MCF 10A (cell line): ENCODE measurements around the gene PLCB1. TPM values are rescaled to one million over a fixed set of nuclear protein-coding genes. Genes with fewer than 3 reads are reported as not detected.
A peak's percentile ranks its signal among the peaks of the same experiment; 100 is the strongest.

ENCODE experiments used
- BruUV-seq: library from RNA; stranded (reverse); fragments of 400-500 nt; replicated peaks from 2 replicates; lab custom pipeline; 2021; lab: Mats Ljungman, UMichigan
- CTCF ChIA-PET: fragments of 300-600 bp; sonication (Branson Sonifier 250); formaldehyde crosslinking; extraction: SDS; loops from one replicate; lab custom pipeline; 2021; ENCODE audit warnings: antibody characterized with exemption, inconsistent platforms; lab: Yijun Ruan, JAX
- POLR2A ChIA-PET: fragments of 300-600, 350-650 bp; sonication (Branson Sonifier 250); formaldehyde crosslinking; extraction: SDS; loops from one replicate; lab custom pipeline; 2020; ENCODE audit warnings: antibody characterized with exemption, inconsistent platforms; lab: Yijun Ruan, JAX
- DNase-seq: peaks from one replicate; pipeline ENCODE4 v3.0.0-alpha.2; 2018; ENCODE audit not compliant: unreplicated experiment
- H3K27ac Mint-ChIP-seq: one replicate; pipeline ENCODE4 v1.8.0; 2022; ENCODE audit warnings: mild to moderate bottlenecking, low read depth, mixed read lengths; ENCODE audit not compliant: unreplicated experiment
- H3K27me3 Mint-ChIP-seq: one replicate; pipeline ENCODE4 v1.8.0; 2022; ENCODE audit warnings: mixed read lengths; ENCODE audit not compliant: insufficient read depth, unreplicated experiment
- H3K36me3 Mint-ChIP-seq: one replicate; pipeline ENCODE4 v1.8.0; 2022; ENCODE audit warnings: mild to moderate bottlenecking, moderate library complexity, mixed read lengths; ENCODE audit not compliant: insufficient read depth, unreplicated experiment
- H3K4me1 Mint-ChIP-seq: one replicate; pipeline ENCODE4 v1.8.0; 2022; ENCODE audit warnings: mixed read lengths; ENCODE audit not compliant: insufficient read depth, unreplicated experiment
- H3K4me3 Mint-ChIP-seq: one replicate; pipeline ENCODE4 v1.8.0; 2022; ENCODE audit warnings: mild to moderate bottlenecking, moderate library complexity, mixed read lengths; ENCODE audit not compliant: unreplicated experiment
- H3K9me3 Mint-ChIP-seq: one replicate; pipeline ENCODE4 v1.8.0; 2022; ENCODE audit warnings: mixed read lengths; ENCODE audit not compliant: unreplicated experiment
- intact Hi-C: fragments of 100-400 bp; cut with micrococcal nuclease; formaldehyde crosslinking; loops from 2 replicates; pipeline ENCODE4 v1.14.1; 2022
- total RNA-seq: library from RNA; stranded (reverse); gene quantifications from 2 replicates; pipeline ENCODE4 v1.2.3, GENCODE V29; 2022
- TF ChIP-seq, protein P1 (sequence below): fragments of 200-600 bp; IDR thresholded peaks from one replicate; pipeline ENCODE4 v1.8.0; 2022; ENCODE audit warnings: antibody characterized with exemption, mild to moderate bottlenecking; ENCODE audit not compliant: unreplicated experiment

Gene PLCB1
- total RNA-seq, 1 experiment from 2014 or later, result 5.9 TPM

- peaks cover 12% of the 10 kb centered on the region for H3K27me3 Mint-ChIP-seq
- H3K36me3 Mint-ChIP-seq, result no peaks in the 10 kb centered on the region
- H3K27ac Mint-ChIP-seq, result no peak overlapping the region
- TF ChIP-seq, protein P1, sequence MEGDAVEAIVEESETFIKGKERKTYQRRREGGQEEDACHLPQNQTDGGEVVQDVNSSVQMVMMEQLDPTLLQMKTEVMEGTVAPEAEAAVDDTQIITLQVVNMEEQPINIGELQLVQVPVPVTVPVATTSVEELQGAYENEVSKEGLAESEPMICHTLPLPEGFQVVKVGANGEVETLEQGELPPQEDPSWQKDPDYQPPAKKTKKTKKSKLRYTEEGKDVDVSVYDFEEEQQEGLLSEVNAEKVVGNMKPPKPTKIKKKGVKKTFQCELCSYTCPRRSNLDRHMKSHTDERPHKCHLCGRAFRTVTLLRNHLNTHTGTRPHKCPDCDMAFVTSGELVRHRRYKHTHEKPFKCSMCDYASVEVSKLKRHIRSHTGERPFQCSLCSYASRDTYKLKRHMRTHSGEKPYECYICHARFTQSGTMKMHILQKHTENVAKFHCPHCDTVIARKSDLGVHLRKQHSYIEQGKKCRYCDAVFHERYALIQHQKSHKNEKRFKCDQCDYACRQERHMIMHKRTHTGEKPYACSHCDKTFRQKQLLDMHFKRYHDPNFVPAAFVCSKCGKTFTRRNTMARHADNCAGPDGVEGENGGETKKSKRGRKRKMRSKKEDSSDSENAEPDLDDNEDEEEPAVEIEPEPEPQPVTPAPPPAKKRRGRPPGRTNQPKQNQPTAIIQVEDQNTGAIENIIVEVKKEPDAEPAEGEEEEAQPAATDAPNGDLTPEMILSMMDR, result no peak
- H3K4me3 Mint-ChIP-seq, result no peak overlapping the region
- H3K4me1 Mint-ChIP-seq, result peaks cover 8% of the 10 kb centered on the region
- ChIA-PET POLR2A (interaction anchor here (0.7 kb wide), 1 partner anchor 213 kb away, joined by 3 read pairs; no protein-coding TSS in a partner anchor), CTCF (interaction anchor here (0.6 to 20.6 kb wide), 10 partner anchors 84 to 822 kb away, joined by 3 to 357 read pairs (median 6); no protein-coding TSS in a partner anchor)
- intact Hi-C loops, result no loop called here
- no TSS peak for BruUV-seq
- no peaks in the 10 kb centered on the region for H3K9me3 Mint-ChIP-seq
- DNase-seq, result no peak
Measured at GRCh38 chr20:8128291-8129060, 3.6 kb upstream of the PLCB1 start.

- Mint-ChIP-seq H3K4me1 (peaks cover 8% of the 10 kb centered on the region), H3K36me3 (no peaks in the 10 kb centered on the region), H3K4me3 (no peak overlapping the region), H3K27me3 (peaks cover 12% of the 10 kb centered on the region), H3K27ac (no peak overlapping the region), H3K9me3 (no peaks in the 10 kb centered on the region)
- TF ChIP-seq, protein P1, result no peak
- POLR2A ChIA-PET, result interaction anchor here (0.6 kb wide), 2 partner anchors 42 to 56 kb away, joined by 3 to 5 read pairs; no protein-coding TSS in a partner anchor
- BruUV-seq, result no TSS peak
- intact Hi-C loops, result no loop called here
- no peak for DNase-seq
- CTCF ChIA-PET, result interaction anchor here (0.6 to 20.6 kb wide), 7 partner anchors 85 to 604 kb away, joined by 3 to 357 read pairs (median 17); no protein-coding TSS in a partner anchor
Measured at GRCh38 chr20:8129211-8129976, 2.7 kb upstream of the PLCB1 start.

- ChIA-PET CTCF (interaction anchor here (0.5 to 20.6 kb wide), 50 partner anchors 7 to 1767 kb away, joined by 3 to 357 read pairs (median 4); partner anchors contain the start of gene HAO1), POLR2A (interaction anchor here (0.9 to 1.0 kb wide), 2 partner anchors 258 to 591 kb away, joined by 3 read pairs; no protein-coding TSS in a partner anchor)
- DNase-seq, result no peak
- intact Hi-C loops, result loop anchor here (5.0 kb wide), 2 partner anchors 194 to 406 kb away; no protein-coding TSS in a partner anchor
- TF ChIP-seq, protein P1, result no peak
- Mint-ChIP-seq H3K36me3 (no peaks in the 10 kb centered on the region), H3K27me3 (peaks cover 12% of the 10 kb centered on the region), H3K4me3 (peak overlapping the region; percentile 75), H3K9me3 (no peaks in the 10 kb centered on the region), H3K27ac (no peak overlapping the region), H3K4me1 (peaks cover 8% of the 10 kb centered on the region)
- BruUV-seq, result no TSS peak
Measured at GRCh38 chr20:8130840-8131526, 1.1 kb upstream of the PLCB1 start.
